CD4-positive, alpha-beta T cell treated with Interleukin-17A for 4 hours (primary cell): ENCODE data around the gene RAN.
"Not testable (repeated sequence)": the region's sequence is repeated elsewhere in the genome, so short reads cannot be mapped to it uniquely, and the experiment has no call there.

Experiments
- DNase-seq: peaks from one replicate; pipeline ENCODE4 v3.0.0-alpha.2; 2020; ENCODE audit warnings: mixed read lengths

The RAN gene

GRCh38 chr12:130878193-130879185 lies 6.6 kb downstream of the RAN start:
- DNase-seq: no peak

- DNase-seq: no peak
These were observed 7.4 kb downstream of the RAN start for GRCh38 chr12:130879212-130879686.

GRCh38 chr12:130879781-130880389 lies 8.0 kb downstream of the RAN start:
- no peak for DNase-seq

GRCh38 chr12:130880411-130880885 lies 8.6 kb downstream of the RAN start:
- DNase-seq: no peak

- no peak for DNase-seq
These were observed 9.2 kb downstream of the RAN start for GRCh38 chr12:130881046-130881445.

GRCh38 chr12:130881548-130881947 lies 9.7 kb downstream of the RAN start:
- DNase-seq: no peak

- DNase-seq: not testable (repeated sequence)
These were observed 15.3 kb downstream of the RAN start for GRCh38 chr12:130887190-130887589.

GRCh38 chr12:130904064-130904463 lies 32.2 kb downstream of the RAN start:
- DNase-seq: no peak

GRCh38 chr12:130904936-130905455 lies 33.1 kb downstream of the RAN start:
- DNase-seq: not testable (repeated sequence)

GRCh38 chr12:130909111-130909510 lies 37.2 kb downstream of the RAN start:
- DNase-seq: no peak

- no peak for DNase-seq
These were observed 39.3 kb downstream of the RAN start for GRCh38 chr12:130911193-130911592.

GRCh38 chr12:130911933-130912332 lies 40.1 kb downstream of the RAN start:
- DNase-seq: no peak

- DNase-seq: no peak
These were observed 44.5 kb downstream of the RAN start for GRCh38 chr12:130916241-130916911.

GRCh38 chr12:130917607-130918006 lies 45.7 kb downstream of the RAN start:
- DNase-seq: no peak

- DNase-seq: no peak
These were observed 47.2 kb downstream of the RAN start for GRCh38 chr12:130919086-130919485.

GRCh38 chr12:130920119-130920703 lies 48.3 kb downstream of the RAN start:
- no peak for DNase-seq

GRCh38 chr12:130920723-130921381 lies 49.0 kb downstream of the RAN start:
- DNase-seq: no peak

- no peak for DNase-seq
These were observed 50.7 kb downstream of the RAN start for GRCh38 chr12:130922511-130922953.

- DNase-seq: no peak
These were observed 53.2 kb downstream of the RAN start for GRCh38 chr12:130924966-130925665.

- DNase-seq: no peak
These were observed 53.8 kb downstream of the RAN start for GRCh38 chr12:130925666-130926015.
